HG02885 (cell line): ENCODE measurements around the gene CCL2.
"Not testable (repeated sequence)": the region's sequence is repeated elsewhere in the genome, so short reads cannot be mapped to it uniquely, and the experiment has no call there.

Source experiments
- ATAC-seq: cut with Tn5 transposase; IDR thresholded peaks from one replicate; pipeline ENCODE4 v1.9.1; 2021; ENCODE audit warnings: mild to moderate bottlenecking; ENCODE audit not compliant: unreplicated experiment, poor library complexity

CCL2 gene

DNA sequence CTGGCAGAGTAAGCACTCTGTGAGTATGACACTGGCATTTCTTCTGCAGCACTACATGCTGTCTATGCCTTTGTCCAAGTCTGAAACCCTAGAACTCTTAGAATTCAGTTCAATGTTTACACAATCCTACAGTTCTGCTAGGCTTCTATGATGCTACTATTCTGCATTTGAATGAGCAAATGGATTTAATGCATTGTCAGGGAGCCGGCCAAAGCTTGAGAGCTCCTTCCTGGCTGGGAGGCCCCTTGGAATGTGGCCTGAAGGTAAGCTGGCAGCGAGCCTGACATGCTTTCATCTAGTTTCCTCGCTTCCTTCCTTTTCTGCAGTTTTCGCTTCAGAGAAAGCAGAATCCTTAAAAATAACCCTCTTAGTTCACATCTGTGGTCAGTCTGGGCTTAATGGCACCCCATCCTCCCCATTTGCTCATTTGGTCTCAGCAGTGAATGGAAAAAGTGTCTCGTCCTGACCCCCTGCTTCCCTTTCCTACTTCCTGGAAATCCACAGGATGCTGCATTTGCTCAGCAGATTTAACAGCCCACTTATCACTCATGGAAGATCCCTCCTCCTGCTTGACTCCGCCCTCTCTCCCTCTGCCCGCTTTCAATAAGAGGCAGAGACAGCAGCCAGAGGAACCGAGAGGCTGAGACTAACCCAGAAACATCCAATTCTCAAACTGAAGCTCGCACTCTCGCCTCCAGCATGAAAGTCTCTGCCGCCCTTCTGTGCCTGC is at the start of gene CCL2:
Gene CCL2 (plus strand): TSS at position 635 of the 730 bp plus-strand sequence. CDS start 65 bp downstream, at position 700.
- no peak for ATAC-seq

DNA sequence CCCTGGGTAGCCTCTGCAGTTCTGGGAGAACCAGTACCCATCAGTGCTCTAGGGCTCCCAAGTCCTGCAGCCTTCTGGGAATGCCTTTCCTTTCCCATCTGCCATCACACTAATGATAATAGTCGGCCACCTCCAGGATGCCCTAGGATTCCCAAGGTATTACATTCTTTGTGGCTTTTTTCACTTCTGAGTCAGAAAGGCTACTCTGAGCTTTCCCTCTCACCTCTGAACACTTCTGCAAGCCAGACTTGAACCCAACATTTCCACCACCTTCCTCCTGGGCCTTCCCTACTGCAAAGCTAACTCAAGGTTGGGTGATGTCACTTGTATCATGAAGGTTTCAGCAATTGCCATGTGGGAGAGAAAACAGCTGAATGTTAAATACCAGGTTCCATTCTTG is 49.7 kb upstream of the CCL2 start:
- no peak for ATAC-seq

DNA sequence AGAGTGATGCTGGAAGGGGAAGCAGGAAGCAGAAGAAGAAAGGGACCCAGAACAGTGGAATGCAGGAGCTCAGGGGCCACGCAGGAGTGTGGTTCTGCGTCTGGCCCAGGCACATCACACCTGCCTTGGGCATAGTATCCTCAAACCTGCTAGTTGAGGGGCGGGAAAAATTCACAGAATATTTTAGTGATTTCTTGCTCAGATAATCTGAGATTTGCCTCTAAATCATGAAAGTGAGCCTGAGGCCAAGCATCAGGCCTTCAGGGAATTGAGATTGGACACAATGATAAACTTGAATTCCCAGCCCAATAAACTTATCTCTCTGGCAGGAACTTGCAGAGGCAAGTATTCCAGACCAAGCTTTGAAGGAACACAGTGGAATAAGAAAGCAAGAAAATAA is 48.5 kb upstream of the CCL2 start:
- ATAC-seq = no peak

DNA sequence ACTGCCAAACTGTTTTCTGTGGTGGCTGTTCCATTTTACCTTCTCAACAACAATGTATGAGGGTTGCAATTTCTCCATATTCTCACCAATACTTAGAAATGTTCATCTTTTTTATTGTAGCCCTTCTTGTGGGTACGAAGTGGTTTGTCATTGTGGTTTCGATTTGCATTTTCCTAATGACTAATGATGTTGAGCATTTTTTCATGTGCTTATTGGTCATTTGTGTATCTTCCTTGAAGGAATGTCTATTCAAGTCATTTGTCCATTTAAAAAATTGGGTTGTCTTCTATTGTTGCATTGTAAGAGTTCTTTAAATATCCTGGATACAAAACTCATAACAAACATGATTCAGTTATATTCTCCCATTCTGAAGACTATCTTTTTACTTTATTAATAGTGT is 47.5 kb upstream of the CCL2 start:
- ATAC-seq = no peak

DNA sequence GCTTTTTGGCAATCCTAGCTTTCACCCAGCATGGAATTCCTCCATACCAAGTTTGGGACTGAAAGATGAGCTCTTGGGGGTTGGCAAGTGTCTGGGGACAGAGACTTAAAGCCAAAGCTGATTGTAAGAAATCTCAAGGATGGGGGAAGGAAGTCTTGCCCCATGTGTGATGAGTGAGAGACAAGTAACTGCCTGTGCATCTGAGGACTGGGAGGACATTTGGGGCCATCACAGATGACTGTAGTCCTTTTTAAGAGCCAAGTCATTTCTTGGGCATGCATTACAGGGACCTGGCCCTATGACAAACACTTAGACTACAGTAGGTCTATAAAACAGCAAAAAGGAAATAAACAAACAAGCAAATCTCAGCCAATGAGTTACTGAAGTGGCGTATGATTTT is 36.3 kb upstream of the CCL2 start:
- ATAC-seq = no peak

DNA sequence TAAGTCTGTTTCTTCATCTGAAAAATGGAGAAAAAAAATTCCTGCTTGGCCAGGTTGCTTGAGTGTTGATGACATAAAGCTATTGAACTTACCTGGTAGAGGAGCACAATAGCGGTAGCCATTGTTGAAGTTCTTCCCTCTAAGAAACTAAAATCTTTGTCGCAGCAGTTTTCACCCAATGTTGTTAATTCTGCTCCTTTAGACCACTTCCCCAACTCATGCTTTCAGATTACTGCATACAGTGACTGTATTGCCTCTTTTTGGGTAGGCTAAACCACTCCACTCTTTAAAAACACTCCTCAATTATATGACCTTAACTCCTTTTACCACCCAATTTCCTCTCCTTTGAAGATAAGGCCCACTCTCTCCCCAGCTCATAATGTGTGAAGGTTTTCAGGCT is 35.7 kb upstream of the CCL2 start:
- ATAC-seq = no peak

DNA sequence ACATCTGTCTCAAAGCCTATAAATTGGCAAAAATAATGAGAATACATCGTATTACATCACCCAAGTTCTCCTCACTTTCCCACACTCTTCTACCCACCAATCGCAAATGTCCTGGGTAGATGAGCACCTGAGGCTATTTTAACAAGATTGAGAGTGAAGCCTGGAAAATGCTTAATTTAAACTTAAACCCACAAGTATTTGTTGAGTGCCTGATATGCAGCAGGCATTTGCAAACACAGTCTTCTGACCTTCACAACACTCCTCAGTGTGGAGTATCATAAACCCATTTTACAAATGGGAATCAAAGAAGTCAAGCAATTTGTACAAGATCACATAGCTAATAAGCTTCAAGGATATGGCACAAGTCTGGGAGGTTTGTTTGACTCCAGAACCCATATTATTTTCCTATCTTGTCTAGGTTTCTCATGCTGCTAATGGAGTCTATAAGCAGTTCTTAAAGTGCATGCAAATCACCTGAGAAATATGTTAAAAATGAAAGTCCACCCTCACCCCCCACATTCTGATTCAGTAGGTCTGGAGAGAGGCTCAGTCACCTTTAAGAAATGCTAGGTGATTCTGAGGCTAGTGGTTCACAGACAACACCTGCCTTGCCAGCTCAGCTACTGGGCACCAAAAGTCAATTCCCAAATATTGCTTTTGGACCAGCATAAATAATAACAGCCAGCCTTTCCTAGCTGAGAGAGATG is 34.9 kb upstream of the CCL2 start:
- ATAC-seq = no peak

DNA sequence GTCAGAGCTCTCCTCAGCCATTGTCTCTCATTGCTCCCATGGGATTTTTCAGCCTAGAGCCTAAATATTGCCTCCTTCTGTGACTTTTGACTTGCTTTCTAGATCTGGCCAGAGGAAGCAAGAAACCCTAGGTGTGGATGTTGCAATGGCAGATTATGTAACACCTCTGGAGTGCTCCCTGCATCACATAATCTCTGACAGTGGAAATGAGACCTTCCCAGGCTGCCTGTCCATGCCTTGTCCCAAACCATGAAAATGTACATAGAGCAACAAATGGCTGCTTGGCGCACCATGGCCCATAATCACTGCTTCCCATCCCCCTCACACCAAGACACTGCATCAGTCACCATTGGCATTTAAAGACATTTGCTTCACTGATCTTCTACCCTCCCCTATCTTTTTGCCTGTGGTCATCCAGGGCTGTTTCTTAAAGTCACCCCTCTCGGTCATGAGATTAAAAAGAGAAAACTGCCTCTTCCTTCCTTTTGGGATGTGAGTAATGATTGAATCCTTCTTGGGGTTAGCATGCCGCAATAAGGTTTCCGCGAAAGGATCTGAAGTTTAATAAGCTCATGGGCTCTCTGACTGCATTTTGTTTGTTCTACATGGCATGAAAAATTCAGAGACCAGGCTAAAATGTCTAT is 34.2 kb upstream of the CCL2 start:
- no peak for ATAC-seq

DNA sequence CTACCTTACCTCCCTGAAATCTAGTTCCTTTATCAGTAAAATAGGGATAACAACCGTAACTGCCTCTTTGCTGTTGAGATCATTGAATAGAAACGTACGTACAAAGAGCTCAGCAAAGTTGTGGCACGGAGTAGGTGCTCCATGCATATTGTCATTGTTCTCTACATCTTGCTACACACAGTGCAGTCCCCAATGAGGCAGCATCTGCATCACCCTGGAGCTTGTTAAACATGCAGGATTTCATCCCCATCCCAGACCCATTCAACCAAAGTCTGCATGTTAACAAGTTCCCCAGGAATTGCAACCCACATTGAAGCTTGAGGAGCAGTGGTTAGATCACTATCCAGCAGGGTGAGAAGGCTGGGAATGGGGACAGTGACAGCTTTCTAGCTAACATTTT is 33.7 kb upstream of the CCL2 start:
- ATAC-seq = no peak

DNA sequence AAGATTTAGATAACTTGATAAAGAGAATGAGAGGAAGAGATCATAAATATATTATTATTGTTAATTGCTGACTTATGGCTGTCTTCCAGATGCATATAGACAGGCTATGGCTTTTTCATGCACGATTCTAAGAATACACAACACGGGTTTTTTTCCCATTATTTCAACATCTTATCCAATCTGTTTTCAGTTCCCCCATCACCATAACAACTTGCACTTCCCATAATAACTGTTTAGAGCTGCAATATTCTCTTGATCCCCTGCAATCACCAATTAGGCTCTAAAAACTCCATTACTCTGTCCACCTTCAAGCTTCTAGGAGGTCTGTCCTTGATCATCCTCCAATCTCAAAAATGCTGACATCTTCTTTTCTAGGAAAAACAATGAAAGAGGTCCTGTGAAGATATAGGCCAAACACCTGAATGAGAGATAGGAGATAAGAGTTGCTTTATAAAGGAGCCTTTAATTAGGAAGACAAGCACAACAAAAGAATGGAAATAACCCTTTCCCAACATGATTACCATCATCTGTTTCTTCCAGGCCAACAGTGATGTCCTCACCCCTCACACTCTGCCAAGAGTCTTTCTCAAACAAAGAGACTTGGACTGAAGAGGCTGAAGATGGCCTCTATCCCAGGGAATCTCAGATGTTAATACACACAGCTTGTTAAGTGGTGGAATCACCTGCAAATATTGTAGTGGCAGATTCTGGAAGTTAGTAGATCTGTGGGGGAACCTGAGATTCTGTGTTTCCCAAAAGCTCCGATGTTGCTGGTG is 32.2 kb upstream of the CCL2 start:
- no peak for ATAC-seq

DNA sequence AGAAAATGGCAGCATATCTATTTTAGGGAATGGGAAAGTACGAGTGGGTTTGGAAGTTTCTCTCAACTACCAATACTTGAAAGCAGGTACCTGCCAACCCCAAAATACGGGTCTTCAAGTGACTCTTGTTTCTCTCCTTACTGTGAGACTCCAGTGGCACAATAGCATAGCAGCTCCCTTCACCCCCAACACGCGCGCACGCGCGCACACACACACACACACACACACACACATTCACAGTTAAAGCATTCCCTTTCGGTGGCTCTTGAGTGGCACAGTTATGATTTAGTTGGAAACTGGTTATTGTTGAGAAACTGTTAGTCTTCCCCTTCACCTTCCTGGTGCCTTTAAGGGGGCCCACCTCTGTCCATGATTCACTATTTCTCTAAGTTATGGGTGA is 30.0 kb upstream of the CCL2 start:
- ATAC-seq = no peak

DNA sequence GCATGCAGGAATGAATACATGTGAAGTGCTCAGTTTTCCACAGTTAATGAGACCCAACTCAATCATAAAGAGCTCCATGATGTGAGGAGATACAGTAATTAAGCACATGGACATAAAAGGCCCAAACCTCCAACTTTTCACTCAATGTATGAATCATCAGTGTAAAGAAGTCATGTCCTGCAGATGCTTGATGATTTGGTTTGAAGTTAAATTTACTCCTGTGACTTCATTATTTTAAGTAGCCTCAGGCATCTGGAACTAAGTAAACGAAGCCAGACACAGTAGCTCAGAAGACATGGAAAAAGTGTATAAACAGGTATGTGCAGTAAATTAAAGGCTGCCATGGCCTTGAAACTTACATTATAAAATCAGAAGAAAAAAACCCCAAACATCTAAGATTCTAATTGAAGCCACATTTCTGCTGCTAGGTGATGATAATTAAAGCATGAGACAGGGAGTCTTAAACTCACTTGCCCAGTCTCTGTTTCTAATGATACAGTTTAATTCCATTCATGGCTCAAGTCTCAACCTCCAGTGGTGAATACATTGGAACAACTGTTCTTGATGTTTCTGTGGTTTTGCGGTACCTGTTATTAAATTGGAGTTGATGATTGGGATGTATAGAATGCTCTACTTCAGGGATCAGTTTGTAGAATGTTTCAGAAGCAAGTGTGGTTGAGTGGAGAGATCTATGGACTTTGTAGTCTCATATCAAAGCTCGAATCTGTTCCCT is 28.9 kb upstream of the CCL2 start:
- ATAC-seq = no peak

DNA sequence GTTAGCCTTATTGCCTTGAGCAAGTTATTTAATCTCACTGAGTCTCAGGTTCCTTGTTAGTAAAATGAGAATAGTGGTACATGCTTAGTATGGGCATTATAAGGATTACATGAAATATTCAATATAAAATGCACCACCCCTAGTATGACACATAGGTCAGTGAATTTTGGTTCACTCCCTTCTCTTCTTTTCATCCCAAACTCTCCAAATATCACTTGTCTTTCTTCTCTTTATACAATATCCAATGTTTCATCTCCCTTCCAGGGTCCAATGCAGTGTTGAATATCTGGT is 28.4 kb upstream of the CCL2 start:
- ATAC-seq = no peak

DNA sequence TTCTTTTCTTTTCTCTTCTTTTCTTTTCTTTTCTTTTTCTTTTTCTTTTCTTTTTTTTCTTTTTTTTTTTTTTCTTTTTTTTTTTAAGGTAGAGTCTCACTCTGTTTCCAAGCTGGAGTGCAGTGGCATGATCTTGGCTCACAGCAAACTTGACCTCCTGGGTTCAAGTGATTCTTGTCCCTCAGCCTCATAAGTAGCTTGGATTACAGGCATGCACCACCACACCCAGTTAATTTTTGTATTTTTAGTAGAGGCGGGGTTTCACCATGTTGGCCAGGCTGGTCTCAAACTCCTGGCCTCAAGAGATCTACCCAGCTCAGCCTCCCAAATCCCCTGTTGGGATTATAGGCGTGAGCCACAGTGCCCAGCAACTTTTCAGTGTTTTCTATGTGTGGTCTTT is 27.8 kb upstream of the CCL2 start:
- not testable (repeated sequence) for ATAC-seq

DNA sequence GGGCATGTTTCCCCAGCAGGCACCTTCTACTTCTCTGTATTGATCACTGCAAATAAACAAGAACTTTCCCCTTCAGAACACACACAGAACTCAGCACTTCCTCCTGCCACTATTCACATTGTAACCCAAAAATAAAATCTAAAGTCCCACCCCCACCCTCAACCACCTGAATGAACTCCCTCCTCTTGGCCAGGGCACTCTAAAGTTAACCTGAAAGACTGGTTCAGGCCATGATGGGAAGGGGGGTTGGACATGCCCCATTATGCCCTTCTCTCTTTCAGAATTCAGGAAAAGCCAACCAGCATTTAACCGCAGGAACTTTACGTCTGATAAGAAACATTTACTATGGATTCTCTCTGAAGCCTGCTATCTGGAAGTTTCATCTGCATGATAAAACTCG is 27.4 kb upstream of the CCL2 start:
- ATAC-seq = no peak

DNA sequence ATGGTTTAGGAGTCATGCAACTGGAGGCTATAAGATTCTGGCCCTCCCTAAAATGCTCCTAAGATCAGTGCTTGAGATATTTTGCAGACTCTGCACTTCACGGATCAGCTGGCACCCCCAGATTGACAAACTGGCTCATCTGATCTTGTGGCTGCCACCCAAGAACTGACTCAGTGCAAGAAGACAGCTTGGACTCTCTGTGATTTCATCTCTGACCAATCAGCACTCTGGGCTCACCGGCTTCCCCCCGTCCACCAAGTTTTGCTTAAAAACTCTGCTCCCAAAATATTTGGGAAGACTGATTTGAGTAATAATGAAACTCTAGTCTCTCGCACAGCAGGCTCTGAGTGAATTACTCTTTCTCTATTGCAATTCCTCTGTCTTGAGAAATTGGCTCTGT is 26.3 kb upstream of the CCL2 start:
- no peak for ATAC-seq

DNA sequence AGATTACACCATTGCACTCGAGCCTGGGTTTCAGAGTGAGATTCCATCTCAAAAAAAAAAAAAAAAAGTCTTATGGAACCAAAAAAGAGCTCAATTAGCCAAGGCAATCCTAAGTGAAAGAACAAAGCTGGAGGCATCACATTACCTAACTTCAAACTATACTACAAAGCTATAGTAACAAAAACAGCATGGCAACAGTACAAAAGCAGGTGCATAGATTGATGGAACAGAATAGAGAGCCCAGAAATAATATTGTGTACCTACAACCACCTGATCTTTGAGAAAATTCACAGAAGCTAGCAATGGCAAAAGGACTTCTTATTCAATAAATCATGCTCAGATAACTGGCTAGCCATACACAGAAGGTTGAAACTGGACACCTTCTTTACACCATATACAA is 24.7 kb upstream of the CCL2 start:
- no peak for ATAC-seq

DNA sequence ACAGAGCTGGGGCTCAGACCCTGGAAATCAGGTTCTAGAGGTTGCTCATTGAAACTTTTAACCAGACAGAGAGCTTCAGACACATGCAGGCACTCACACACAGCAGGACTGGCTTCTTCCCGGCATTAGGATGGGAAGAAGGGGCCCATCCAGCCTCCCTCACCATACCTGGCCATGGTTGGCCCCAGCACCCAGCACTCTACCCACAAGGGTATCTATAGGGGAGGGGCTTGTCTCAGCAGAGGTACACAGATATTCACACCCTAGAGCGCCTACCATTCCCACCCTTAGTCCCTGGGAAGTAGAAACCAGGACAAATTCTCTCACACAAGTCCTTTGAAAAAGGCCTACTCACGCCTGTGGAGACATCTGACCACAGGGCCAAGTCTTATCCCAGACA is 20.5 kb upstream of the CCL2 start:
- no peak for ATAC-seq

DNA sequence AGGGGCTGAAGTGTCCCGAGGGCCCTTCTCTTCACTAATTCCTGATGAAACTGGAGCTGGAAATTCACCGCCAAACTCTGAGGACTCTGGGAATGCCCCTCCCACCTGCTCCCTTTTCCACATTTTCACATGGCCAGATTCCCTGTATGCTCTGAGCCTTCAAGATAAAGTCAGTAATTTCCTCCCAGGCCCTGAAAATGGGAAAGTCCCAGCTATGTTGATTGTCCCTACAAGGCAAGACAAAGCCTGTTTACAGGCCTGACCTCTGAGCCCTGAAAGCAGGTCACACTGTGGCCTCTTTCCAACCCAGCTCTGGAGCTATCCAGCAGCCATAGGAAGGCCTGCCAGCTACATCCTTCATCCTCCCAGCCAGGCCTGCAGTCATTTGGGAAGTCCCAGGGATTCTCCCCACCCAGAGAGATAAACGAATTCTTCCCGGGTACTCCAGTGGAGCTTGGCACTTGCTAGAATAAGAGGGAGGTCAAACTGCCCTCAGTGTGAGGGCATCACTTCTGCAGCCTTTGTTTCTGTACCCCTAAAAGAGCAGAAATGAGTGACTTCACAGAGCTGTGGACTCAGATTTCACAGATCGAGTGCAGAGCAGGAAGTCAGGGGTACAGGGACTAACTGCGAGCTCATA is 19.6 kb upstream of the CCL2 start:
- no peak for ATAC-seq

DNA sequence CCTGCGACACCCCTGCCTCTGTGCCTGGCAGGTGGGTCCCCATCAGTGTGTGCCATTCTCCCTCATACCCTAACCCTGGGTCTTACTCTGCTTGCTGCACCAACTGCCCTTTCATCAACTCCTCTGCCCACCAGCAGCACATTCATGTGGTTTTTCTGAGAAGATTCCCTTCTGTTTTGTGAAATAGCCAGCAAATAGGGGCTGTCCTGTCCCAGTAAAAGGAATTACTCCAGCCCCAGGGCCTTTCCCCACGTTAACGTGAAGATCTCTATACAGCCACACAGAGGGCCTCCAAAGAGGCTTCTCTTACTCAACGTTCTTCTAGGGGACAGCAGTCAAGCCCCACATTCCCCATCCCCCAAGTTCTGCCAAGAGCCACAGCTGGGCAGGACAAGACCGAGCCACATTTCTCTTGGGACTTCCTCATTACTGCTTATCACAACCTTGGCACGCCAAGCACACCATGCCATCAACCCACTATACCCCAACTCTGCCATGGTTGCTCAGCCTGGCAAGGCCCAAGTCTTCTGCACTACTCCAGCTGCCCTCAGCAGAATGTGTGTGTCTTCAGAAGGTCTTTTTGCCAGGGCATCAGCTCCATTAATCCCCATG is 18.7 kb upstream of the CCL2 start:
- ATAC-seq = no peak
